OCI-LY3 (cell line): ENCODE data around the gene CEACAM19.
"Not testable (repeated sequence)": the region's sequence is repeated elsewhere in the genome, so short reads cannot be mapped to it uniquely, and the experiment has no call there.

Experiments used
- H2AFZ ChIP-seq: fragments of 200-600, 300-600 bp; shearing (Covaris generic); 2 replicates; pipeline ENCODE4 v1.6.0; 2014; ENCODE audit warnings: antibody characterized with exemption, low read depth, low read length
- H3K27ac ChIP-seq: fragments of 200-600, 300-600 bp; sonication (generic); 2 replicates; pipeline ENCODE4 v1.5.1; 2014; ENCODE audit warnings: mild to moderate bottlenecking, low read length, moderate library complexity, mixed read lengths
- H3K27me3 ChIP-seq: fragments of 200-600, 300-600 bp; sonication (generic); 2 replicates; pipeline ENCODE4 v1.6.1; 2014; ENCODE audit warnings: low read depth, low read length, mixed read lengths
- H3K36me3 ChIP-seq: fragments of 200-600, 300-600 bp; sonication (generic); replicated peaks from 2 replicates; pipeline ENCODE3; 2014; ENCODE audit warnings: low read depth, low read length, mixed read lengths
- H3K4me1 ChIP-seq: fragments of 300-600, 200-600 bp; sonication (generic); 2 replicates; pipeline ENCODE4 v1.6.1; 2014; ENCODE audit warnings: low read length, mixed read lengths
- H3K4me2 ChIP-seq: fragments of 200-600, 300-600 bp; sonication (generic); 2 replicates; pipeline ENCODE4 v1.6.1; 2014; ENCODE audit warnings: low read length, mixed read lengths
- H3K4me3 ChIP-seq: fragments of 300-600, 200-600 bp; sonication (generic); 2 replicates; pipeline ENCODE4 v1.5.1; 2014; ENCODE audit warnings: antibody characterized with exemption, mild to moderate bottlenecking, low read length, moderate library complexity
- H3K79me2 ChIP-seq: fragments of 300-600, 200-600 bp; shearing (Covaris generic); 2 replicates; pipeline ENCODE4 v1.6.1; 2014; ENCODE audit warnings: mild to moderate bottlenecking, low read length, mixed read lengths
- H3K9ac ChIP-seq: fragments of 300-600, 200-600 bp; shearing (Covaris generic); 2 replicates; pipeline ENCODE4 v1.6.0; 2014; ENCODE audit warnings: mild to moderate bottlenecking, low read length, moderate library complexity
- H3K9me3 ChIP-seq: fragments of 200-600, 300-600 bp; shearing (Covaris generic); 2 replicates; pipeline ENCODE4 v1.6.1; 2014; ENCODE audit warnings: low read length, mixed read lengths; ENCODE audit not compliant: insufficient read depth
- H4K20me1 ChIP-seq: fragments of 200-600, 300-600 bp; sonication (generic); 2 replicates; pipeline ENCODE4 v1.6.1; 2016; ENCODE audit warnings: low read length, mixed read lengths; ENCODE audit not compliant: insufficient read depth
- CTCF ChIP-seq: fragments of 200-600, 300-600 bp; sonication (generic); IDR thresholded peaks from 2 replicates; pipeline ENCODE4 v1.5.1; 2014; ENCODE audit warnings: antibody characterized with exemption, low read length, low read depth
- EZH2phosphoT487 ChIP-seq: fragments of 200-600 bp; shearing (Covaris generic); IDR thresholded peaks from 2 replicates; pipeline ENCODE4 v1.6.1; 2018; ENCODE audit warnings: antibody characterized with exemption, mixed run types, low read depth

The CEACAM19 gene

DNA sequence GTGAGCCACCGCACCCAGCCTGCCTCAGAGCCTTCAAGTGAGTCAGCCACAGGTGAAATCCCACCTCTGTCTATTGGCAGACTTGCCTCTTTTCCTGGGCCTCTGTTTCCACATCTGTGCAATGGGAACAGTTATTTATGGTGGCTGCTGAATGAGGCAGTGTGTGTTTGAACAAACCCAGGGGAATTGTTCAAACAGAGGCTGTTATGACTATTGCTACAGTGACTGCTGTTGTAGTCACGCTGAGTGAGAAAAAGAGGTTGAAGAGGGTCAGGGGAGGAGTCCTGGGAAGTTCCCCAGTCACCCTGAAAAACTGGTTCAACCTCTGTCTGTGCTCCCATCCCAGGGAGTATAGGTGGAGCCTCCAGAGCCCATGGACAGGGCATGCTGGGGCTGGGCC is at the start of gene CEACAM19:
Gene CEACAM19, plus strand, starts transcription at position 83 of the 400 bp plus-strand sequence. CDS start 450 bp downstream, outside the sequence.
- TF ChIP-seq CTCF (no peak), EZH2phosphoT487 (no peak)
- Histone ChIP-seq H3K4me3 (no peak within 1 kb of the TSS), H3K9me3 (no peaks in the 10 kb centered on the region), H3K9ac (no peak within 1 kb of the TSS), H3K27me3 (peaks cover 28% of the 10 kb centered on the region; the same call in 1 of the 2 replicates), H3K4me2 (no peak within 1 kb of the TSS), H4K20me1 (no peaks in the 10 kb centered on the region), H3K27ac (no peak within 1 kb of the TSS), H3K4me1 (no peaks in the 10 kb centered on the region), H3K79me2 (no peaks in the 10 kb centered on the region), H3K36me3 (no peaks in the 10 kb centered on the region), H2AFZ (no peak within 1 kb of the TSS)

GRCh38 chr19:44623080-44623479 is 48.2 kb upstream of the CEACAM19 start:
- TF ChIP-seq CTCF = no peak
- TF ChIP-seq EZH2phosphoT487 = no peak
- no peak overlapping the region for H3K9ac ChIP-seq
- no peaks in the 10 kb centered on the region for H3K36me3 ChIP-seq
- H3K4me2 ChIP-seq = no peak overlapping the region
- H3K4me1 ChIP-seq = no peaks in the 10 kb centered on the region
- H3K4me3 ChIP-seq = no peak overlapping the region
- H3K79me2 ChIP-seq = no peaks in the 10 kb centered on the region
- H3K27me3 ChIP-seq = peaks cover 11% of the 10 kb centered on the region; the same call in 1 of the 2 replicates
- no peak overlapping the region for H3K27ac ChIP-seq
- H4K20me1 ChIP-seq = no peaks in the 10 kb centered on the region
- no peak overlapping the region for H2AFZ ChIP-seq
- no peaks in the 10 kb centered on the region for H3K9me3 ChIP-seq

- H3K4me1 ChIP-seq = no peaks in the 10 kb centered on the region
- H3K79me2 ChIP-seq = no peaks in the 10 kb centered on the region
- peaks cover 11% of the 10 kb centered on the region; the same call in 1 of the 2 replicates for H3K27me3 ChIP-seq
- H3K4me2 ChIP-seq = no peak overlapping the region
- no peak overlapping the region for H3K27ac ChIP-seq
- no peak overlapping the region for H2AFZ ChIP-seq
- TF ChIP-seq CTCF = no peak
- TF ChIP-seq EZH2phosphoT487 = no peak
- no peak overlapping the region for H3K9ac ChIP-seq
- H3K36me3 ChIP-seq = no peaks in the 10 kb centered on the region
- H4K20me1 ChIP-seq = no peaks in the 10 kb centered on the region
- H3K9me3 ChIP-seq = no peaks in the 10 kb centered on the region
- no peak overlapping the region for H3K4me3 ChIP-seq
Observed at GRCh38 chr19:44623626-44624025, 47.7 kb upstream of the CEACAM19 start.

- Histone ChIP-seq H2AFZ (no peak overlapping the region), H3K9ac (no peak overlapping the region), H3K27me3 (peaks cover 11% of the 10 kb centered on the region; the same call in 1 of the 2 replicates), H3K4me2 (no peak overlapping the region), H3K9me3 (no peaks in the 10 kb centered on the region), H3K79me2 (no peaks in the 10 kb centered on the region), H3K4me1 (no peaks in the 10 kb centered on the region), H3K27ac (no peak overlapping the region), H3K36me3 (no peaks in the 10 kb centered on the region), H4K20me1 (no peaks in the 10 kb centered on the region), H3K4me3 (no peak overlapping the region)
- no peak for TF ChIP-seq CTCF
- no peak for TF ChIP-seq EZH2phosphoT487
Observed at GRCh38 chr19:44624840-44625354, 46.4 kb upstream of the CEACAM19 start.

DNA sequence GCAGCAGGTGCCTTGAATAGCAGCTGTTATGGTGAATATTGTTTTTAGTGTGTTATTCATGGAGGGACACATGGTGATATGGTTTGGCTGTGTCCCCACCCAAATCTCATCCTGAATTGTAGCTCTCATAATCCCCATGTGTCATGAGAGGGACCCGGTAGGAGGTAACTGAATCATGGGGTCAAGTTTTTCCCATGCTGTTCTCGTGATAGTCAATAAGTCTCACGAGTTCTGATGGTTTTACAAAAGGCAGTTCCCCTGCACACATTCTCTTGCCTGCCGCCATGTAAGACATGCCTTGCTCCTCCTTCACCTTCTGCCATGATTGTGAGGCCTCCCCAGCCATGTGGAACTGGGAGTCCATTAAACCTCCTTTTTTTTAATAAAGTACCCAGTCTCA is 45.6 kb upstream of the CEACAM19 start:
- not testable (repeated sequence) for H3K4me2 ChIP-seq, H3K4me3 ChIP-seq

More for the DNA sequence above, 45.6 kb upstream of the CEACAM19 start:
- H2AFZ ChIP-seq, H3K79me2 ChIP-seq, H3K36me3 ChIP-seq, H3K9ac ChIP-seq, H3K9me3 ChIP-seq, H3K4me1 ChIP-seq, H4K20me1 ChIP-seq, H3K27ac ChIP-seq: not testable (repeated sequence)
- H3K27me3 ChIP-seq = peaks cover 16% of the 10 kb centered on the region
